GM21619 (cell line): ENCODE measurements around the gene PTPRN2.

ENCODE experiments used
- ATAC-seq: cut with Tn5 transposase; IDR thresholded peaks from one replicate; pipeline ENCODE4 v1.9.1; 2021; ENCODE audit not compliant: unreplicated experiment

PTPRN2 gene

GRCh38 chr7:158111906-158112570 lies 475.6 kb downstream of the PTPRN2 start:
- ATAC-seq, result no peak

GRCh38 chr7:158111049-158111751 lies 476.4 kb downstream of the PTPRN2 start:
- no peak for ATAC-seq

GRCh38 chr7:158110661-158111048 lies 477.0 kb downstream of the PTPRN2 start:
- no peak for ATAC-seq

GRCh38 chr7:158110034-158110590 lies 477.5 kb downstream of the PTPRN2 start:
- no peak for ATAC-seq

- no peak for ATAC-seq
Measured at GRCh38 chr7:158109364-158110033, 478.1 kb downstream of the PTPRN2 start.

GRCh38 chr7:158108646-158109293 lies 478.9 kb downstream of the PTPRN2 start:
- no peak for ATAC-seq

GRCh38 chr7:158107806-158108205 lies 479.8 kb downstream of the PTPRN2 start:
- ATAC-seq, result no peak

- ATAC-seq, result no peak
Measured at GRCh38 chr7:158106272-158106671, 481.4 kb downstream of the PTPRN2 start.

- ATAC-seq, result no peak
Measured at GRCh38 chr7:158103378-158103777, 484.2 kb downstream of the PTPRN2 start.

- no peak for ATAC-seq
Measured at GRCh38 chr7:158102897-158103296, 484.7 kb downstream of the PTPRN2 start.

- ATAC-seq, result no peak
Measured at GRCh38 chr7:158101821-158102450, 485.7 kb downstream of the PTPRN2 start.

- ATAC-seq, result no peak
Measured at GRCh38 chr7:158098125-158099030, 489.2 kb downstream of the PTPRN2 start.

- ATAC-seq, result no peak
Measured at GRCh38 chr7:158097453-158098124, 490.0 kb downstream of the PTPRN2 start.

- ATAC-seq, result no peak
Measured at GRCh38 chr7:158097106-158097452, 490.5 kb downstream of the PTPRN2 start.

- no peak for ATAC-seq
Measured at GRCh38 chr7:158096582-158096981, 491.0 kb downstream of the PTPRN2 start.

GRCh38 chr7:158094671-158095226 lies 492.9 kb downstream of the PTPRN2 start:
- no peak for ATAC-seq

- ATAC-seq, result no peak
Measured at GRCh38 chr7:158094046-158094445, 493.6 kb downstream of the PTPRN2 start.

- ATAC-seq, result no peak
Measured at GRCh38 chr7:158093156-158093796, 494.3 kb downstream of the PTPRN2 start.

GRCh38 chr7:158087196-158087595 lies 500.4 kb downstream of the PTPRN2 start:
- no peak for ATAC-seq
